Measurements from ENCODE around the gene HOATZ.

GRCh38 chr11:111477898-111478297 lies 36.7 kb upstream of the HOATZ start:
- TF ChIP-seq PAX5 (IDR thresholded peaks at IDR 0.05; ENCODE audit: insufficient read depth, low read length, severe bottlenecking) = no peak
- no peak for TF ChIP-seq POLR2A (IDR thresholded peaks at IDR 0.05; ENCODE audit: low read depth, low read length)
- TF ChIP-seq POLR2AphosphoS5 (IDR thresholded peaks at IDR 0.05; ENCODE audit: low read depth, low read length) = no peak
- TF ChIP-seq TAF1 (IDR thresholded peaks at IDR 0.05; ENCODE audit: low read depth, low read length) = no peak
- TF ChIP-seq POU2F2 (IDR thresholded peaks at IDR 0.05; ENCODE audit: low read depth, low read length) = no peak

Data from GM12891 (cell line).